ENCODE measurements around the gene TNNC2. TPM values are rescaled to one million over a fixed set of nuclear protein-coding genes. Genes with fewer than 3 reads are reported as not detected.

The TNNC2 gene
- total RNA-seq, 1 donor from 2014 or later = 2.1 TPM

DNA sequence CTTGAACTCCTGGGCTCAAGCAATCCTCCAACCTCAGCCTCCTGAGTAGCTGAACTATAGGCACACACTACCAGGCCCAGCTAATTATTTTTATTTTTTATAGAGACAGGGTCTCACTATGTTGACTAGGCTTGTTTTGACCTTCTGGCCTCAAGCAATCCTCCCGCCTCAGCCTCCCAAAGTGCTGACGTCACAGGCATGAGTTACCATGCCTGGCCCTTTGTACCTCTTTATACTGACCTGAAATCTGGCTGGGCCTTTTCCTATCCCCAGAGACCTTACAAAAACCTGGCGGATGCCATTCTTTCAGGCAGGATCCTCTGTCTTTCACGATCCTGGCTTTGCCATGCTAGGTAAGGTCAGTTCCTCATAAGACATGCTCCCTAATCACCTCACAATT is 47.0 kb downstream of the TNNC2 start:
- TF ChIP-seq, protein P1, sequence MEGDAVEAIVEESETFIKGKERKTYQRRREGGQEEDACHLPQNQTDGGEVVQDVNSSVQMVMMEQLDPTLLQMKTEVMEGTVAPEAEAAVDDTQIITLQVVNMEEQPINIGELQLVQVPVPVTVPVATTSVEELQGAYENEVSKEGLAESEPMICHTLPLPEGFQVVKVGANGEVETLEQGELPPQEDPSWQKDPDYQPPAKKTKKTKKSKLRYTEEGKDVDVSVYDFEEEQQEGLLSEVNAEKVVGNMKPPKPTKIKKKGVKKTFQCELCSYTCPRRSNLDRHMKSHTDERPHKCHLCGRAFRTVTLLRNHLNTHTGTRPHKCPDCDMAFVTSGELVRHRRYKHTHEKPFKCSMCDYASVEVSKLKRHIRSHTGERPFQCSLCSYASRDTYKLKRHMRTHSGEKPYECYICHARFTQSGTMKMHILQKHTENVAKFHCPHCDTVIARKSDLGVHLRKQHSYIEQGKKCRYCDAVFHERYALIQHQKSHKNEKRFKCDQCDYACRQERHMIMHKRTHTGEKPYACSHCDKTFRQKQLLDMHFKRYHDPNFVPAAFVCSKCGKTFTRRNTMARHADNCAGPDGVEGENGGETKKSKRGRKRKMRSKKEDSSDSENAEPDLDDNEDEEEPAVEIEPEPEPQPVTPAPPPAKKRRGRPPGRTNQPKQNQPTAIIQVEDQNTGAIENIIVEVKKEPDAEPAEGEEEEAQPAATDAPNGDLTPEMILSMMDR (conservative IDR thresholded peaks at IDR 0.05) = no peak
- no peak for DNase-seq (ENCODE audit: extremely low spot score, unreplicated experiment)
- Mint-ChIP-seq H3K27ac (peak overlapping the region; percentile 65), H3K36me3 (no peaks in the 10 kb centered on the region), H3K4me3 (no peak overlapping the region), H3K4me1 (ENCODE audit: unreplicated experiment) (peaks cover 21% of the 10 kb centered on the region), H3K27me3 (peaks cover 3% of the 10 kb centered on the region), H3K9me3 (no peaks in the 10 kb centered on the region)

DNA sequence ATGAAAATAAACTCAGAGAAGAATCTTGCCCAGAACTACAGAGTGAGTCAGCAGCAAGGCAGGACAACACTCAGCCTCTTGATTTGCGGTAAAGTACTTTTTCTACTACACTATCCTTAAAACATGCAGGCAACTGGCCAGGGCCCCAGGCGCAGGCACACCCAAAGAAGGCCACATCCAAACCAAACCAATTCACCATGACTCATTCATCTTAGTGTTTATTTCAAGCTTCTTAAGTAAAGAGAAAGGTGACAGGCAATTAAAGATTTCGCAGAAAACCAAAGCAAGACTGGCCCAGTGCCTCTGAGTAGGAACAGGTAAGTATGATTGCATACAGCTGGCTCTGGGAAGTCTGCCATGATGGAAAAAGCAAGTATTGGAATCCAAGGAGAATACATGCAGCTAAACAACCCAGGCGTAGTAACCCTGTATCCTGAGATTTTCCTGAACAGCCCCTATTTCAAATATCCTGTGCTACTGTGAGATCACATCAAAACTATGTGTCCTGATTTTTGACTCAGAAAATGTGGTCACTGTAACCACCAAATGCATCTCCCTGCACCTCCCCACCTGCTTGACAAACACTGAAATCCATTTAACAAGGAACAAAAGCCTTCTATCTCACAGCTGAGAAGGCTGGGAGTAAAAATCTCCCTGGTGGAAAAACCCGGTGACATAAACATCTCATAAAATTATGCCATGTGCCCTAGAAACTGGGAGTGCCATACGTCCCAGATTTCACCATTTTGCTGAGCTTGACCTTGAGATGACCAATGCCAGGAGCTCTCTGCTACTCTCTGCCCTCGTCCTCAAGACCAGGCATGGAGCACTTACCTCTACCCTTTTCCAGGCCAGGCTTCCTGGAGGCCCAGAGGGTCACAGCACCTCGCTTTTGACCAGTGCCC is 47.8 kb downstream of the TNNC2 start:
- Mint-ChIP-seq H3K4me1 (ENCODE audit: unreplicated experiment) (peaks cover 21% of the 10 kb centered on the region), H3K27ac (peak overlapping the region; percentile 96), H3K4me3 (peak overlapping the region; percentile 8), H3K36me3 (no peaks in the 10 kb centered on the region), H3K27me3 (peaks cover 6% of the 10 kb centered on the region), H3K9me3 (no peaks in the 10 kb centered on the region)
- TF ChIP-seq, protein P1 (conservative IDR thresholded peaks at IDR 0.05) = no peak
- no peak for DNase-seq (ENCODE audit: extremely low spot score, unreplicated experiment)

DNA sequence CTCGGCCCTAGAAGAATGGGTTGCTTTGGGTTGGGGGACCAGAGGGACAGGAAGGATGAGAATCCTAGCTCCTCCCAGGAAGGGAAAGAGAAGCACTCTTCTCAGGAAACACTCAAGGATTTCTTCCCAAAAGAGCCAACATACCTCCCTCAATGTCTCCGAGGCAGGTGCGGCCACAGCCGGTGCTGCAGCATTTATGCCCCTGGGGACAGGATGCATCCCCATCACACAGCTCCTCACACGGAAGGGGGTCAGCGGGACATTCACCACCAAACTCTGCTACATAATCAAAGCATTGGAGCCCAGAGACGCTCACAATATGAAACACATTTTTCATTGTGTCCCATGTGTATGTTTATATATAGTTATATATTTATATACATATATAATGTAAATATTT is 50.2 kb downstream of the TNNC2 start:
- Mint-ChIP-seq H3K4me1 (ENCODE audit: unreplicated experiment) (peaks cover 21% of the 10 kb centered on the region), H3K27me3 (peaks cover 6% of the 10 kb centered on the region), H3K9me3 (no peaks in the 10 kb centered on the region), H3K36me3 (no peaks in the 10 kb centered on the region), H3K4me3 (no peak overlapping the region), H3K27ac (no peak overlapping the region)
- DNase-seq (ENCODE audit: extremely low spot score, unreplicated experiment) = no peak
- TF ChIP-seq, protein P1 (conservative IDR thresholded peaks at IDR 0.05) = no peak

DNA sequence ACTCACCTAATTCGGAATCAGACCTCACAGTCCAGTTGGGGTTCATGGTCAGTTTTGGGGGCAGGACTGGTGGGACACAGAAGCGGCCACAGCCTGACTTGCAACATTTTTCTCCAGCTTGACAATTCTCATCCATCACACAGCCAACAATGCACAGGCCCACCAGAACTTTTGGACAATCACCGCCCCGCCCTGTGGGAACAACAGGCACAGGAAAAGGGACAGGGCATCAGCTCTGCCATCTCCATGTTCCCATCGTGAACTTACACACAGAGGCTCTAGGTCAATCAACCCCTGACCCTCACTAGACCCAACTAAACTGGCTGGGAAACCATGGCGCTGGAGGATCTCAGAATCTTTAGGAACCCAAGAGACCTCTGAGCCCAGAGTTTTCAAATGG is 51.7 kb downstream of the TNNC2 start:
- H3K27ac Mint-ChIP-seq = no peak overlapping the region
- no peaks in the 10 kb centered on the region for H3K36me3 Mint-ChIP-seq
- H3K4me1 Mint-ChIP-seq (ENCODE audit: unreplicated experiment) = peaks cover 23% of the 10 kb centered on the region
- no peak for DNase-seq (ENCODE audit: extremely low spot score, unreplicated experiment)
- TF ChIP-seq, protein P1 (conservative IDR thresholded peaks at IDR 0.05) = no peak
- no peak overlapping the region for H3K4me3 Mint-ChIP-seq
- H3K27me3 Mint-ChIP-seq = peaks cover 6% of the 10 kb centered on the region
- H3K9me3 Mint-ChIP-seq = no peaks in the 10 kb centered on the region

DNA sequence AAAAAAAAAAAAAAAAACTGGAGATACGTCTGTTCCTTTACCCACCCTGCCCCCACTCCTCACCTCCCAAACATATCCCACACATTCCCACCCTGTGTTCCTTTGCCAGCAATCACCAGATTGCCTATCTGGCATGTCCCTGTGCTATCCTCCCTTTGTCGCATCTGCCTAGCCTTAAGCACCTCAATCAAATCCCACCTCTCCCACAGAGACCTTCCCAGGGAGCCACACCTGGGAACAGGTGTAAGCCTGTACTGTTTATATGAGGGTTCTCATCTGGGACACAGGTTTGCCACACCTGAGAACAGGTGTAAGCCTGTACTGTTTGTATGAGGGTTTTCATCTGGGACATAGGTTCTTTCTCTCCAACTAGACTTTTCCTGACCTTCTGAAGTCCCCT is 52.2 kb downstream of the TNNC2 start:
- Mint-ChIP-seq H3K4me3 (no peak overlapping the region), H3K36me3 (no peaks in the 10 kb centered on the region), H3K27me3 (peaks cover 6% of the 10 kb centered on the region), H3K9me3 (no peaks in the 10 kb centered on the region), H3K4me1 (ENCODE audit: unreplicated experiment) (peaks cover 21% of the 10 kb centered on the region), H3K27ac (no peak overlapping the region)
- TF ChIP-seq, protein P1 (conservative IDR thresholded peaks at IDR 0.05) = no peak
- no peak for DNase-seq (ENCODE audit: extremely low spot score, unreplicated experiment)

Other genes starting within 250 kb of the TNNC2 start
- gene WFDC8, start 248.0 kb downstream of the TNNC2 start, total RNA-seq (ENCODE audit: low replicate concordance) = not detected in 2 replicates
- gene WFDC10A, start 197.6 kb downstream of the TNNC2 start, total RNA-seq (ENCODE audit: low replicate concordance) = not detected in 2 replicates
- not detected in 2 replicates for gene WFDC9, start 196.0 kb downstream of the TNNC2 start, total RNA-seq (ENCODE audit: low replicate concordance)
- gene WFDC11, start 157.1 kb downstream of the TNNC2 start, total RNA-seq (ENCODE audit: low replicate concordance) = not detected in 2 replicates
- not detected in 2 replicates for gene WFDC13, start 125.3 kb downstream of the TNNC2 start, total RNA-seq (ENCODE audit: low replicate concordance)
- not detected in 2 replicates for gene WFDC10B, start 122.3 kb downstream of the TNNC2 start, total RNA-seq (ENCODE audit: low replicate concordance)
- not detected in 2 replicates for gene SPINT4, start 105.0 kb downstream of the TNNC2 start, total RNA-seq (ENCODE audit: low replicate concordance)
- gene WFDC3, start 35.4 kb downstream of the TNNC2 start, total RNA-seq (ENCODE audit: low replicate concordance) = not detected in 2 replicates
- gene DNTTIP1, start 35.4 kb downstream of the TNNC2 start, total RNA-seq (ENCODE audit: low replicate concordance) = 26.5 and 32.9 TPM in 2 replicates
- gene UBE2C, start 14.7 kb downstream of the TNNC2 start, total RNA-seq (ENCODE audit: low replicate concordance) = 46.4 and 136 TPM in 2 replicates
- 12.2 and 16.4 TPM in 2 replicates for gene SNX21, start 6.5 kb upstream of the TNNC2 start, total RNA-seq (ENCODE audit: low replicate concordance)
- gene ACOT8, start 30.1 kb upstream of the TNNC2 start, total RNA-seq (ENCODE audit: low replicate concordance) = 20.6 and 21.3 TPM in 2 replicates
- gene ZSWIM3, start 30.3 kb upstream of the TNNC2 start, total RNA-seq (ENCODE audit: low replicate concordance) = 3.7 and 4.7 TPM in 2 replicates
- gene ZSWIM1, start 53.9 kb upstream of the TNNC2 start, total RNA-seq (ENCODE audit: low replicate concordance) = 17.1 and 17.3 TPM in 2 replicates
- 2.6 and 4.2 TPM in 2 replicates for gene SPATA25, start 60.3 kb upstream of the TNNC2 start, total RNA-seq (ENCODE audit: low replicate concordance)
- 6.4 TPM in 2 replicates for gene NEURL2, start 63.9 kb upstream of the TNNC2 start, total RNA-seq (ENCODE audit: low replicate concordance)
- 142 and 174 TPM in 2 replicates for gene CTSA, start 64.0 kb upstream of the TNNC2 start, total RNA-seq (ENCODE audit: low replicate concordance)
- gene PLTP, start 84.8 kb upstream of the TNNC2 start, total RNA-seq (ENCODE audit: low replicate concordance) = 40.7 and 96.5 TPM in 2 replicates
- 35.0 and 37.6 TPM in 2 replicates for gene PCIF1, start 107.4 kb upstream of the TNNC2 start, total RNA-seq (ENCODE audit: low replicate concordance)
- 19.9 and 23.6 TPM in 2 replicates for gene ZNF335, start 144.9 kb upstream of the TNNC2 start, total RNA-seq (ENCODE audit: low replicate concordance)
- gene MMP9, start 181.6 kb upstream of the TNNC2 start, total RNA-seq (ENCODE audit: low replicate concordance) = 0.53 TPM in 1 of 2 replicates, not detected in the other
- gene SLC12A5, start 201.9 kb upstream of the TNNC2 start, total RNA-seq (ENCODE audit: low replicate concordance) = 3.1 and 5.1 TPM in 2 replicates